GM18907 (cell line): ENCODE measurements around the gene MRM2.
A peak's percentile ranks its signal among the peaks of the same experiment; 100 is the strongest.
"Not testable (repeated sequence)": the region's sequence is repeated elsewhere in the genome, so short reads cannot be mapped to it uniquely, and the experiment has no call there.

ENCODE experiments used
- ATAC-seq: cut with Tn5 transposase; IDR thresholded peaks from one replicate; pipeline ENCODE4 v1.9.1; 2021; ENCODE audit warnings: mild to moderate bottlenecking, moderate library complexity; ENCODE audit not compliant: unreplicated experiment

The MRM2 gene

GRCh38 chr7:2269089-2269990, 27.3 kb upstream of the MRM2 start:
- not testable (repeated sequence) for ATAC-seq

- ATAC-seq = no peak
Measured at GRCh38 chr7:2266911-2267310, 24.9 kb upstream of the MRM2 start.

GRCh38 chr7:2264158-2264557, 22.2 kb upstream of the MRM2 start:
- no peak for ATAC-seq

GRCh38 chr7:2263176-2263575, 21.2 kb upstream of the MRM2 start:
- ATAC-seq = no peak

- ATAC-seq = no peak
Measured at GRCh38 chr7:2261611-2262010, 19.6 kb upstream of the MRM2 start.

GRCh38 chr7:2260820-2261219, 18.8 kb upstream of the MRM2 start:
- no peak for ATAC-seq

GRCh38 chr7:2259480-2259879, 17.5 kb upstream of the MRM2 start:
- no peak for ATAC-seq

- peak; percentile 56 for ATAC-seq
Measured at GRCh38 chr7:2258661-2259365, 16.8 kb upstream of the MRM2 start.

GRCh38 chr7:2257651-2258050, 15.6 kb upstream of the MRM2 start:
- ATAC-seq = no peak

- ATAC-seq = no peak
Measured at GRCh38 chr7:2257046-2257551, 15.1 kb upstream of the MRM2 start.

GRCh38 chr7:2256306-2257045, 14.5 kb upstream of the MRM2 start:
- ATAC-seq = no peak

GRCh38 chr7:2255145-2256139, 13.4 kb upstream of the MRM2 start:
- ATAC-seq = no peak

GRCh38 chr7:2254429-2255144, 12.6 kb upstream of the MRM2 start:
- no peak for ATAC-seq

- ATAC-seq = no peak
Measured at GRCh38 chr7:2253525-2254244, 11.7 kb upstream of the MRM2 start.

GRCh38 chr7:2253021-2253420, 11.0 kb upstream of the MRM2 start:
- no peak for ATAC-seq

- no peak for ATAC-seq
Measured at GRCh38 chr7:2251841-2252771, 10.1 kb upstream of the MRM2 start.

GRCh38 chr7:2251381-2251780, 9.4 kb upstream of the MRM2 start:
- no peak for ATAC-seq
